Right forelimb (tissue), 1 donor: ENCODE results near the gene GLRX.
"Not testable (repeated sequence)": the region's sequence is repeated elsewhere in the genome, so short reads cannot be mapped to it uniquely, and the experiment has no call there.

Source experiments
- DNase-seq: peaks from one replicate; pipeline ENCODE4 v3.0.0-alpha.2; 2018

GLRX gene

DNA sequence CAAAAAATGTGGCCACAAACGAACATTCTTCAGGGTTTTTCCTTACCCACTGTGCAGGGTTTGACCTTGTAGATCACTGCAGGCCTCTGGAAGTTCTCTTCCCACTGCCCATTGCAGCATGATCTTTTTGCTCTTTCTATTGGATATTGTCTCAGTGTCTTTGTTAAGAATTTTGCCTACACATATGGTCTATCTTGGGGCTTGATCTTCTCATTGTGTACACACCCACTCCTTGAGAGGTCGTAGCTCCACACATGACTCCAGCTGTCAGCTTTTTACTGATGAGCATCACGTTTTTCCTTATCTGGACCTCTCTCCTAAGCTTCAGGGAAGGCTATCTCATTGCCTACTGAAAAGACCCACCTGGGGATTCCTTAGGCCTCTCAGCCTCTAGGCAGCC, 3.0 kb upstream of the GLRX start:
- no peak for DNase-seq

GRCh38 chr5:95824747-95825146, 2.2 kb upstream of the GLRX start:
- no peak for DNase-seq

DNA sequence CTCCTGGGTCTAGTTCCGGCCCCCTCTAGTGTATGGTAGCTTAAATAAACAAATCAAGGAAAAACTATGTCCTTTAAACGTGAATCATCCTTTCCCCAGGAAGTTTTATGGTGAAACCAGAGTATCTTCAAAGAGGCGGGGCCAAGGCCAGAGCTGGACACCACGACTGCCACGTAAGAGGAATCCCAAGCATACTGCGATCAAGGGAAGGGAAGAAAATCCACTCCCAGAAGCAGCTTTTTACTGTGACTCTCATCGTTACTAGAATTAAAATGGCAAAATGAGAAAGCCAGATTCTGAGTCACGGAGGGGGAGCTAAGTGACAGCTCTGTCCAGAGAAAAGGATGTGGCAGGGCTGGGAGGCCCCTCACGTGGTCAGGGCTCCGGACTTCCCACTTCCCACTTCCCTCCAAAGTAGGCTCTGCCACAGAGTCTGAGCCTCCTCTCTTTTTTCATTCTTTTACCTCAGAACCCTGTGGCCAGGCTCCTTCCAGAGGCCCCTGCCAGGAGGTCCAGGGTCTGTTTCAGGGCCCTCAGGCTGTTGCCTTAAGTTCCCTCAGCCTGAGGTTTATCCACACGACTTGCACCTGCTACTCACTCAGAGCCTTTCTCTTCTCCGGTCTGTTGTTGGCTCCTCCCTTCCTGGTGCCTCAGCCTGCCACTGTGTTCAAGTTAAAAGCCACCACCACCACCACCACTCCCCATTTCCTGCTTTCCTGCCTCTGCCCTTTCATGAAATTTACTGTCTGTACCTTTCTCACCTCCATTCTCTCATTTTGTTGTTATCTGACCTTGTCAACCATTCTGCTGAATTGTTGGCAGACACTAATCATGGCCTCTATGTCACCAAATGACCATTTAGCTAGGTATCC, 1.4 kb upstream of the GLRX start:
- DNase-seq, result peak; percentile 54

GRCh38 chr5:95823218-95823737, 752 bp upstream of the GLRX start:
- DNase-seq, result no peak

DNA sequence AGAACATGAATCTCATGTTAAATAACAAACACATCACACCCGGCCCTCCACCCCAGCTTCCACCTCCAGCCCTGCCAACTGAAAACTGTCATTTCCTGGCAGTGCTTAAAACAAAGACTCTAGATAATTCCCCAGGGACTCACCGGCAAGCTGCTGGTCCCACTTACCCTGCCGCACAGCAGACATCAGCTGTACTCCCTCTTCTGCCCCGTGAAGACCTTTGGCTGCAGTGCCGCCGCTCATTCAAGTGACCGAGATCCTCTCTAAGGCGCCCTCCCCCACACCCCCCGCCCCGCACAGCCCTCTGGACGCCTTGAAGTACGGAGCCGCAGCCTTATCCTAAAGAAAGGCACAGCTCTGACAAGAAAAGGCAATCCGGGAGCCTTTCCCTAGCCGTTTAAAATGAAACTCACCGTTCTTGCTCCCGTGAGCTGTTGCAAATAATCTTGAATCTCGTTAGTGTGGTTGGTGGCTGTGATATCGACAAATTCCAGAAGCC, 434 bp downstream of the GLRX start:
- peak; percentile 80 for DNase-seq

GRCh38 chr5:95821110-95822021, 1.2 kb downstream of the GLRX start:
- no peak for DNase-seq

- no peak for DNase-seq
Observed at GRCh38 chr5:95818181-95819147, 4.1 kb downstream of the GLRX start.

- no peak for DNase-seq
Observed at GRCh38 chr5:95817430-95817829, 5.1 kb downstream of the GLRX start.

DNA sequence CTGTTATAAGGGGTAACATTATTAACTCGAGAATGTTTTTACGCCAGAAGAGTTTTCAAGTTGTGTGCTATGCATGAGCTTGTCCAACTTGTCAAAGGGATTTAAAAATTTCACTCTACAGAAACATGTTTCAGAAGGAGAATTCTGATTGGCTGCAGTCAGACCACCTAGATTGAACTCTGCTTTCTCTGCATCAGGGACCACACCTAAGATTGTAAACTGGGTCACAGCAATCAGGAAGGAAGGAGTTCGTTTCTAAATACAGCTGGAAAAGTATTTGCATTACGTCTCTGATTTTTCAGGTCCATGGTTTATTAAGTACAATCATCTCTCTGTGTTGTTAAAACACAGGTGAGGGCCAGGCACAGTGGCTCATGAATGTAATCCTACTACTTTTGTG, 5.8 kb downstream of the GLRX start:
- DNase-seq, result no peak

DNA sequence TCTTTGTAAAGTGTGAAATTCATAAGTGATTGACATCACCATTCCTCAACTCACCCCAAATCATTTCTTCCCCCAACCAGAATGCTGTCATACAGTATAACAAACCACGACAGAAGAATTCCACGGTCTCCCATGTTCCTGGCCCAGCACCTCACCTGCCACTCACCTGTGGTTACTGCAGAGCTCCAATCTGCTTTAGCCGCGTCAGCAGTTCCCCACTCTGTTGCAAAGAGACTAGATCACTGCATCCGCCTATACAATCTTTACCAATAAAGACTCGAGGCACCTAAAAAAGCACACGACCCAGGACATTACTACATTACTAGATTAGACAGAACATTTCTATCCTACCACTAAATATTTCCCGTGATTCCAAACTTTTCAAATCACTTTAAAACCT, 6.2 kb downstream of the GLRX start:
- DNase-seq, result no peak

DNA sequence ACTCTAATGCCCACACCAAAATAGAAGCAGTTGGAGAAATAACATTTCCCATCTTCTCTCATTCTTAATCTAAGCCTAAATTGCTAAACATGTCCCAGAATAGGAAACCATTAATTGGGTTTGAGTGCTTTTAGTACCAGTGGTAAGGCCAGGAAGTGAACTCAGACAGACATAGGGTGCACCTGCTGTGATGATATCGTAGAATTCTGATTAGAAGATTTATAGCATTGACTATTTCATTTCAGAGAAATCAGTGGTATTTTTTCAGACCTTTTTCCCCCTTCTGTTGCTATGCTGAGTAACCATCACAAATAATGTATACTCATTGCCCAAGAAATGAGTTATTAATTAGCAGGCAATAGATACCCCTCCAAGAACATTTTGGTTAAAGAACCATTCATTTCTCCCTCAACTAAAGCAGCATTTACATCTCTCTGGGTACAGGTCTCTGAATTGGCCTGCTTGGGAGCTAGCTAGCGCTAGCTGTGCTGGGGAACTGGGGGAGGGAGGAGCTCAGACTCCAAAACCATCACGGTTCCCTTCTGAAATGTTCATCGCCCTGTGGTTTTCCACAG, 7.3 kb downstream of the GLRX start:
- DNase-seq, result no peak

DNA sequence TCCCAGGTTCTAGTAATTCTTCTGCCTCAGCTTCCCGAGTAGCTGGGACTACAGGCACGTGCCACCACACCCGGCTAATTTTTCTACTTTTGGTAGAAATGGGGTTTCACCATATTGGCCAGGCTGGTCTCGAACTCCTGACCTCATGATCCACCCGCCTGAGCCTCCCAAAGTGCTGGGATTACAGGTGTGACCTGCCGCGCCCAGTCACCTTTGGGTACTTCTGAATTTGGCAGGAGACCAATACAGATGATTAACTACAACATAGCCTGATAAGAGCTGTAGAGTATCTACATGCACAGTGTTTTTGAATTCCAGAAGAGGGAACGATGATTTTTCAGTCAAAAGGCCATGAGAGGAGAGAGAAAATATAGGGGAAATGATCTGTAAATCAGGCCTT, 9.5 kb downstream of the GLRX start:
- not testable (repeated sequence) for DNase-seq

DNA sequence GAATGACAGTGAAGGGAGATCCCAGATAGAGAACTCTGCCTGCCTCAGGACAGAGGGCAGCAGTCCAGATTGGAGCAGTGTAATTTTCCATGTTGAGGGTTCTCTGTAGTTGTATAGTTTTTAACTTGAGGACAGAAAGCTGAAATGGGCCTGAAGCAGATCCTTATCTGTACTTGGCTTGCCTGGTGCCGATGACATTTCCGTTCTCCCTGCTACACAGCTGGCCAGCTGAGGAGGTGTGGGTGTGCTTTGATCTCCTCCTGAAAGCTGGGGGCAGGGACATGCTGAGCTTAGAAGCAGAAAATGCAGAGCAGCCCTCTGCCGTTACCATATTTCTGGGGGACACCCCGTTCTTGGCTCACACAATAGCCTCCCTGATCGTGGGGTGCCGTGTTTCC, 10.5 kb downstream of the GLRX start:
- no peak for DNase-seq

DNA sequence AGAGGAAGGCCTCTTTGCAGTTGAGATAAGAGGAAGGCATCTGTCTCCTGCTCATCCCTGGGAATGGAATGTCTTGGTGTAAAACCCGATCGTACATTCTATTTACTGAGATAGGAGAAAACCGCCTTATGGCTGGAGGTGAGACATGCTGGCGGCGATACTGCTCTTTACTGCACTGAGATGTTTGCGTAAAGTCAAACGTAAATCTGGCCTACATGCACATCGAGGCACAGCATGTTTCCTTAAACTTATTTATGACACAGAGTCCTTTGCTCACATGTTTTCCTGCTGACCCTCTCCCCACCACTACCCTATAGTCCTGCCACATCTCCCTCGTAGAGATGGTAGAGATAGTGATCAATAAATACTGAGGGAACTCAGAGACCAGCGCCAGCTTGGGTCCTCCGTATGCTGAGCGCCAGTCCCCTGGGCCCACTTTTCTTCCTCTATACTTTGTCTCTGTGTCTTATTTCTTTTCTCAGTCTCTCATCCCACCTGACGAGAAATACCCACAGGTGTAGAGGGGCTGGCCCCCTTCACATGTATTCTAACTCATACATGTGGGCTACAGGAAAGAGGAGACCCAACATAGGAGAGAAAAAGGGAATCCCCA, 11.0 kb downstream of the GLRX start:
- DNase-seq, result not testable (repeated sequence)

DNA sequence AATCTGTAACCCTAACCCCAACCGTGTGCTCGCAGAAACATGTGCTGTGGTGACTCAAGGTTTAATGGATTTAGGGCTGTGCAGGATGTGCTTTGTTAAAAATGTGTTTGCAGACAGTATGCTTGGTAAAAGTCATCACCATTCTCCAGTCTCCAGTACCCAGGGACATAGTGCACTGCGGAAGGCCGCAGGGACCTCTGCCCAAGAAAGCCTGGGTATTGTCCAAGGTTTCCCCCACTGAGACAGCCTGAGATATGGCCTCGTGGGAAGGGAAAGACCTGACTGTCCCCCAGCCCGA, 11.5 kb downstream of the GLRX start:
- DNase-seq, result not testable (repeated sequence)

- DNase-seq, result no peak
Observed at GRCh38 chr5:95810305-95811125, 12.0 kb downstream of the GLRX start.

DNA sequence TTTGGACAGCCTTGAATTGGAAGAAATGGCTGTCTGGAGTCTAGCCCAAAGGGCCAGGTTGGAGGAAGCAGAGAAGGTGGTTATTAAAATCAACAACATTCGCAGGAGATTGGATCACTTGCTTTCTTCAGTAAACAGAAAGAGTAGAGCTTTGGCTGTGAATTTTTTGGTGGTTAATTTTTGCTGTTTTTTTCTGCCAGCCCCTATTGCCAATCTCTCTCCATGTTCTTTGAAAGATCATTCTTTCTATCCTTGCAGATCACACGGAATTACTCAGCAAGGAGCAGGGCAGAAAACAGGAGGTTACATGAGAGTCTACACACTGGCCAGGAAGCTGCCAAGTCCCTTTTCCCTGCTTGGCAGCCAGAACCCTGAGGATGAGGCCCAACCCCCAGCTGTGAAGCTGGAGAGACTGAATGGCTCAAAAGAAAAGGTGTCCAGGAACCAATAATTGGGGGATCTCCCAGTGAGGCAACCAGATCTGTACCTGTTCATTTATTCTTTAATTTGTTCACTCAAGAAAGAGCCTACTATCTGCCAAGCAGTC, 13.0 kb downstream of the GLRX start:
- no peak for DNase-seq

DNA sequence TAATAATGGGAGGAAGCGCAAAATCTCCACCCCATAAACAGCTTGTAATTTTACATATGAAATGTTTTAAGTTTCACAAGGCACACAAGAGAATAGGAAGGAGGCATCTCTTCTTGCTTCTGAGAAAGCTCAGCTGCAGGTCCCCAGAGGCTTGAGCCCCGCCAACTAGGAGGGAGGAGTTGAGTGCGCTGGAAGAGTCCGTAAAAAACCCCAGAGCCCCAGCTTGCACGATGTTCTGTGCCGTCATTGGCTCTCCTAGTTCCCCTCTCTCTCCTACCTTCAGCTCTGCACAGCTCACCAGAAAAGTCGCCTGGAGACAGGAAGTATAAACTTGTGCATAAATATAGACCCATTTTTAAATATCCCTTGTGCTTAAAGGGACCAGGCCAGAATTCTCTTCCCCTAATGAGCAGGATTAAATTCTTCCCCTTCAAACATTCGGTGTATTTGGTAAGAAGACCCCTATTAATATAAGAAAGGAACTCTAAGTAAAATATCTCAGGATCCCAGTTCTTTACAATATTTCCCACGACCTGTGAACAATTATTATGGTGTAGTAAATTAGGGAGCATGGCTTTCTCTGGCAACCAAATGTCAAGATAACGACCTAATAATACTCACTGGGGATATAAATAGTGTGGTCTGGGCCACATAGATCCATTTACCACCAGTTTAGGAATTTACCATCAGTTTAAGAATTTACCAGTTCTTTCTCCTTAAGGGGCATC, 13.7 kb downstream of the GLRX start:
- peak; percentile 75 for DNase-seq

- DNase-seq, result no peak
Observed at GRCh38 chr5:95808013-95808685, 14.4 kb downstream of the GLRX start.
